GM18519 (cell line): Measurements from ENCODE around the gene HEXIM2.
"Not testable (repeated sequence)": the region's sequence is repeated elsewhere in the genome, so short reads cannot be mapped to it uniquely, and the experiment has no call there.

Experiments
- ATAC-seq: cut with Tn5 transposase; IDR thresholded peaks from one replicate; pipeline ENCODE4 v1.9.1; 2021; ENCODE audit warnings: mild to moderate bottlenecking, moderate library complexity; ENCODE audit not compliant: unreplicated experiment, low FRiP score

The HEXIM2 gene

GRCh38 chr17:45161288-45162024 lies at the start of gene HEXIM2:
Gene HEXIM2 (plus strand): TSS chr17:45161875. CDS start chr17:45162794, 919 bp downstream.
- peak; percentile 85 for ATAC-seq

DNA sequence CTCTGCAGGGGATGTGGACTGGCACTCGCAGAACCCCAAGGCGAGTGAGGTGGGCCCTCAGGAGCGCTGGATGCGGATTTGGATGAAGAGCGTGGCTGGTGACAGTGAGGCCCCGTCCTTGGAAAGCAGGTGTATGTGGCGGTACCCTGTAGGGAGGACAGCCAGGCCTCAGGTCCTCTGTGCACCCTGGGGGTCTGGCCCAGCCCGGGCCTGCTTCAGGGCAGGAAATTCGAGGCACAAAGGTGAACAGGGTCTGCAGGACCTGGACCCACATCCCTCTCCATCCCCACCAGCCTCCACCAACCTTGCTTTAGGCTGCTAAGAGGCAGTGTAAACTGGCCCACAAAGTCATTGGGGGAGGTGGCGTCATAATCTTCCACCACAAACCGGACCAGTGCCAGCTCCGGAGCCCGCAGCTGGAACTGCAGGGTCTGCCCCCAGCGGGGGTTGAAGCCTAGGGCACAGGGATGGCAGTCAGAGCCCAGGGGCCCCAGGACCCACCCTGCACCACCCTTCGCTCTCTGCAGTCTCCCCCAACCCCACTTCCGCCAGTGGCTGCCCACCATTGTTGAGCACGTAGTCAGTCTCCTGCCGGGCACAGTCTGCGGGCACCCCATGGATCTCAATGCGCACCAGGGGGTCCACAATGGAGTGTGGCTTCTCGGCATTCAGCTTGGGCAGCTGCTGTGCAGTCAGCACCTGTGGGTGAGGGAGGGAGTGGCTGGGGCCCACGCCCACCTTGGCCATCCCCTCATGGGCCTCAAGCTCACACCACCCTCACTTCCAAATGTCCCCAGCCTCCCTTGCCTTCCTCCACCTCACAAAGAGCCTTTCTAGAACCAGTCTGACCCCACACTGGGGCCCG lies 48.9 kb upstream of the HEXIM2 start:
- ATAC-seq, result no peak

DNA sequence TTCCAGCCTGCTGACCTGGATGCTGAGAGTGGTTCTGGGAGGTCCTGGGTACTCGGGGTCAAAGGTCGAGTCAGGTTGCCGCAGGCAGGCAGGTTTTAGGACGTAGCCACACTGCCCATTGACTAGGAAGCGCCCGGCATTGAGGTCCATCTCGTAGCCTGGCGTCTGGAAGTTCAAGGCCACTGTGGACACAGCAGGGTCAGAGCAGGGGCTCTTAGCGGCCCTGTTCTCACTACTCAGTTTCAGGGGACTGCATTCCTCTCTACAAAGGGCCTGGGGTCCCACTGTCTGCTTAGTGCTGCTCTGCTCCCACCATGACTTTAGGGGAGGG lies 48.3 kb upstream of the HEXIM2 start:
- no peak for ATAC-seq

DNA sequence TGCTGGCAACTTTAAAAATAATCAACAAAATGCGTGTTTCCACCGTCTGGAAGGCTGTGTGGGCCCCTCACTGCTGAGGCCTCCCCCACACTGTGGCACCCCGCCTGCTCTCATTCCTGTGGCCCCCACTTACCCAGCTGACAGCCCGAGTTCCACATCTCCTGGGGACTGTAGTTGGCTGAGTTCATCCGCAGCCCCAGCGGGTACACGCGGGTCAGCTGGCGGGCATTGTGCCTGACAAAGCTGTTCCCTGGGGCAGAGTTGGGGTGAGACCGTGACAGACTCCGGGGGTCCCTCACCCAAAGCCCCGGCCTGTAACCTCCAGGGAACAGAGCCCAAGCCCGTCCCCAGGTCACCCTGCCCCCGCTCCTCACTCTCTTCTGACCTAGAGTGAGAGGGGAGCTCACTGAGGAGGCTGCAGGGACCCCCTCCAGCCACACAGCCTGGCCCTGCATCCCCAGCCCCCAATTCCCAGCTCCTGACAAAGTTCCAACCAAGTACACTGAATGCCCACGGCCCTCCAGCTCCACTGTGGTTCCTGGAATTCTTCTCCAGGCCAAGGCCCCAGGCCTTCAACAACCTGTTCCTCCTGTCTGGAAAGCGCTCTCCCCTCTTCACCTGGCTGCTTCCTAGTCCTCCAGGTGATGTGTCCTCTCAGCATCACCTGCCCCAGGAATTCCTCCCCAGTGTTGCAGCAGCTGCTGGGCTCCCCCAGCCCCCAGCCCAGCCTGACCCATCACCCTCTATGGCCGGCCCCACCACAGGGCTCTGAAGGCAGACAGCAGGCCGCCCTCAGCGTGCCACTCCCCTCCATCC lies 47.4 kb upstream of the HEXIM2 start:
- no peak for ATAC-seq

GRCh38 chr17:45115015-45115625 lies 46.6 kb upstream of the HEXIM2 start:
- ATAC-seq, result no peak

- ATAC-seq, result no peak
These were observed 45.8 kb upstream of the HEXIM2 start for GRCh38 chr17:45115871-45116270.

- no peak for ATAC-seq
These were observed 45.1 kb upstream of the HEXIM2 start for GRCh38 chr17:45116434-45117016.

GRCh38 chr17:45117334-45117733 lies 44.3 kb upstream of the HEXIM2 start:
- ATAC-seq, result no peak

GRCh38 chr17:45117848-45118646 lies 43.6 kb upstream of the HEXIM2 start:
- no peak for ATAC-seq

GRCh38 chr17:45118691-45119090 lies 43.0 kb upstream of the HEXIM2 start:
- no peak for ATAC-seq

GRCh38 chr17:45119964-45120363 lies 41.7 kb upstream of the HEXIM2 start:
- ATAC-seq, result no peak

- ATAC-seq, result no peak
These were observed 41.1 kb upstream of the HEXIM2 start for GRCh38 chr17:45120558-45120957.

- no peak for ATAC-seq
These were observed 40.6 kb upstream of the HEXIM2 start for GRCh38 chr17:45121055-45121454.

- ATAC-seq, result no peak
These were observed 38.5 kb upstream of the HEXIM2 start for GRCh38 chr17:45123076-45123770.

DNA sequence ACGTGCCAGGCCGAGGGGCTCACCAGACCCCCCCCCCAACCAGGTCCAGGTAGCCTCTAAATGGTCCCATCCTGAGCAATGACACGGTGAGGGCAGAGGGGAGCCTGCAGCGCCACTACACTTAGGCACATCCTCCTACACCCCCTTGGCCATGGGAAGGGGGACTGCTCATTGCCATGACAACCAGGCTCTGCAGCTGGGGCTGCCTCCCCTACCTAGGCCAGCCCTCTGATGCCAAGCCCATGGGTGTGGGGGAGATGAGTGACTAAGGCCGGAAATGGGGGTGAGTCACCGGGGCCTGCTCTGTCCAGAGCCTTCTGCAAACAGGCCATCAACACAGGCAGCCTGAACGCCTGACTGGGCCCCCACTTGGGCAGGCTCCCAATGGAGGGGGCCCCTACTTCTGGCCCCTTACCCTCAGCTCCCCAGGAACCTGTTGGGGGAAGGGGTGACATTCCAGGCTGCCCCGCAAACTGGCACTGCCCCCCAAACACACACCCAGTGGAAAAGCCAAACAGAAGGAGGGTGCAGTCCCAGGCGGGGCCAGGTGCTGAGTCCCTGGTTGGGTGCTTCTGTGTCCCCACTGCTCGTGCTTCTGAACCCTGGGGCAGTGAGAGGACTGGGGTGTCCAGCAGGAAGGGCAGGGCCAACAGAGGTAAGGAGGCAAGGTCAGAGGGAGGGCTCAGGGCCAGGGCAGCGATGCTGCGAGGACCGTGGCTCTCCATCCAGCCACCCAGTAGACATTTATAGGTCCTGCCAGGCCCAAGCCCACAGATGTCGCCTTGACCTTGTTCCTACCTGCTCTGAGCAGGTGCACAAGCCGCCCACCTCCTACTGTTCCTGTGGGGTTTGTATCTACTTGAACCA lies 37.5 kb upstream of the HEXIM2 start:
- no peak for ATAC-seq

DNA sequence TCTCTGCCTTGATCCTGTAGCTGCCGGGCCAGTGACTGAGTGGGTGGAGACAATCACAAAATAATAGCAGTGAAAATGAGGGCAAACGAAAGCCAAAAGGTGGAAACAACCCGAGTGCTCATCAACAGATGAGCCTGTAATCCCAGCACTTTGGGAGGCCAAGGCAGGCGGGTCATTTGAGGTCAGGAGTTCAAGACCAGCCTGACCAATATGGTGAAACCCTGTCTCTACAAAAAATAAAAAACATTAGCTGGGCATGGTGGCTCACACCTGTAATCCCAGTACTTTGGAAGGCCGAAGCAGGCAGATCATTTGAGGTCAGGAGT lies 36.9 kb upstream of the HEXIM2 start:
- not testable (repeated sequence) for ATAC-seq

DNA sequence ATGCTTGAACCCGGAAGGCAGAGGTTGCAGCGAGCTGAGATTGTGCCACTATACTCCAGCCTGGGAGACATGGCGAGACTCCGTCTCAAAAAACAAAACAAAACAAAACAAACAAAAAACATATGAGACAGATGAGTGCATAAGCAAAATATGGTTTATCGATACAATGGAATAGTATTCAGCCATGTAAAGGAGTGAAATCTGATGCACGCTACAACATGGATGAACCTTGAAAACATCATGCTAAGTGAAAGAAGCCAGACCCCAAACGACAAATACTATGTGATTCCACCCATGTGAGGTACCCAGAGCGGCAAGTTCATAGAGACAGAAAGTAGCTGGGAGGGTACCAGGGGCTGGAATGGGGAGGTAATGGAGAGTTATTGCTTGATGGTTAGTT lies 36.2 kb upstream of the HEXIM2 start:
- ATAC-seq, result no peak

- ATAC-seq, result no peak
These were observed 34.5 kb upstream of the HEXIM2 start for GRCh38 chr17:45127207-45127547.
